GM10266 (cell line): ENCODE measurements around the gene WWC1.

Source experiments
- DNase-seq: peaks from one replicate; pipeline ENCODE4 v3.0.0; 2012; ENCODE audit errors: extremely low spot score
- CTCF ChIP-seq: IDR thresholded peaks from 2 replicates; pipeline ENCODE4 v1.5.1; 2012; ENCODE audit warnings: mild to moderate bottlenecking, low read depth; ENCODE audit not compliant: control insufficient read depth, insufficient read depth; ENCODE audit errors: missing control alignments

The WWC1 gene

GRCh38 chr5:168327994-168328393, 36.5 kb downstream of the WWC1 start:
- TF ChIP-seq CTCF, result no peak

GRCh38 chr5:168328814-168329213, 37.4 kb downstream of the WWC1 start:
- no peak for TF ChIP-seq CTCF
- DNase-seq, result peak; percentile 21

More at GRCh38 chr5:168327994-168328393, 36.5 kb downstream of the WWC1 start:
- no peak for DNase-seq

GRCh38 chr5:168329302-168329701, 37.9 kb downstream of the WWC1 start:
- no peak for TF ChIP-seq CTCF
- no peak for DNase-seq

- no peak for DNase-seq
- no peak for TF ChIP-seq CTCF
These were observed 40.6 kb downstream of the WWC1 start for GRCh38 chr5:168332042-168332441.

- TF ChIP-seq CTCF, result no peak
These were observed 42.8 kb downstream of the WWC1 start for GRCh38 chr5:168334280-168334679.

GRCh38 chr5:168334695-168335094, 43.2 kb downstream of the WWC1 start:
- no peak for DNase-seq
- TF ChIP-seq CTCF, result no peak

More at GRCh38 chr5:168334280-168334679, 42.8 kb downstream of the WWC1 start:
- no peak for DNase-seq

- no peak for DNase-seq
- TF ChIP-seq CTCF, result no peak
These were observed 45.9 kb downstream of the WWC1 start for GRCh38 chr5:168337361-168337760.
